CD8-positive, alpha-beta memory T cell (primary cell): ENCODE results near the gene PAIP2. TPM values are rescaled to one million over a fixed set of nuclear protein-coding genes. Genes with fewer than 3 reads are reported as not detected.

ENCODE experiments used
- CTCF ChIA-PET: fragments of 350-600 bp; sonication (Branson Sonifier 250); formaldehyde crosslinking; loops from one replicate; lab custom pipeline; 2021; ENCODE audit warnings: antibody characterized with exemption; lab: Charles Lee
- POLR2A ChIA-PET: fragments of 350-600 bp; sonication (Branson Sonifier 250); formaldehyde crosslinking; loops from one replicate; lab custom pipeline; 2021; ENCODE audit warnings: antibody characterized with exemption; lab: Charles Lee
- DNase-seq, 5 donors: peaks; one replicate each; pipeline versions ENCODE4 v3.0.0 to v3.0.0-alpha.2; 2020 to 2022; ENCODE audit warnings: mixed read lengths in 1 of 5
- H3K27ac ChIP-seq: one replicate; pipeline ENCODE4 v1.7.0; 2013; ENCODE audit warnings: low read depth, mild to moderate bottlenecking, low read length, moderate library complexity
- H3K27me3 ChIP-seq: 2 replicates; pipeline ENCODE4 v1.7.0; 2013; ENCODE audit warnings: low read length, mild to moderate bottlenecking; ENCODE audit not compliant: insufficient read depth, poor library complexity, severe bottlenecking
- H3K36me3 ChIP-seq: 2 replicates; pipeline ENCODE4 v1.7.0; 2013; ENCODE audit warnings: mild to moderate bottlenecking, low read length, moderate library complexity; ENCODE audit not compliant: insufficient read depth
- H3K4me1 ChIP-seq: 2 replicates; pipeline ENCODE4 v1.7.0; 2013; ENCODE audit warnings: mild to moderate bottlenecking, low read length, moderate library complexity; ENCODE audit not compliant: insufficient read depth
- H3K4me3 ChIP-seq: 2 replicates; pipeline ENCODE4 v1.7.0; 2013; ENCODE audit warnings: mild to moderate bottlenecking, low read length
- H3K9me3 ChIP-seq: 2 replicates; pipeline ENCODE4 v1.7.0; 2013; ENCODE audit warnings: mild to moderate bottlenecking, low read length
- H3K27ac Mint-ChIP-seq, 8 donors: one replicate each; pipeline ENCODE4 v1.8.0; 2020 to 2021; ENCODE audit warnings: mixed read lengths in 8 of 8, mild to moderate bottlenecking in 6 of 8, inconsistent platforms in 3 of 8, moderate library complexity in 3 of 8
- H3K27me3 Mint-ChIP-seq, 2 donors: one replicate each; pipeline ENCODE4 v1.8.0; 2020 to 2021; ENCODE audit warnings: mixed read lengths in 2 of 2, mild to moderate bottlenecking in 1 of 2, moderate library complexity in 1 of 2
- H3K36me3 Mint-ChIP-seq, 3 donors: one replicate each; pipeline ENCODE4 v1.8.0; 2020 to 2021; ENCODE audit warnings: mixed read lengths in 3 of 3, inconsistent platforms in 1 of 3, mild to moderate bottlenecking in 1 of 3
- H3K4me1 Mint-ChIP-seq, 3 donors: one replicate each; pipeline ENCODE4 v1.8.0; 2020 to 2021; ENCODE audit warnings: mixed read lengths in 3 of 3, inconsistent platforms in 1 of 3, mild to moderate bottlenecking in 1 of 3
- H3K4me3 Mint-ChIP-seq, 7 donors: one replicate each; pipeline ENCODE4 v1.8.0; 2020 to 2021; ENCODE audit warnings: mixed read lengths in 7 of 7, mild to moderate bottlenecking in 6 of 7, moderate library complexity in 4 of 7, inconsistent platforms in 2 of 7
- H3K9me3 Mint-ChIP-seq, 5 donors: one replicate each; pipeline ENCODE4 v1.8.0; 2020 to 2022; ENCODE audit warnings: mixed read lengths in 5 of 5, mild to moderate bottlenecking in 3 of 5, moderate library complexity in 2 of 5, inconsistent platforms in 1 of 5
- polyA plus RNA-seq: library from polyadenylated mRNA; unstranded; fragments of 300-500 nt; fragmentation: Illumina TruSeq; gene quantifications from one replicate; pipeline ENCODE4 v1.2.3, GENCODE V29; 2021
- total RNA-seq, 2 experiments: library from RNA; stranded (reverse); gene quantifications; one replicate each; pipeline ENCODE4 v1.2.3, GENCODE V29; 2021

Gene PAIP2
- total and polyA plus RNA-seq, 3 experiments from 2014 or later = 67.9 to 342 (median 77.0) TPM

- CTCF ChIA-PET = interaction anchor here (0.8 to 16.6 kb wide), 2 partner anchors 12 to 102 kb away, joined by 3 to 414 read pairs; no protein-coding TSS in a partner anchor
These were observed 73.0 kb downstream of the PAIP2 start for GRCh38 chr5:139414581-139415130.

GRCh38 chr5:139415221-139415861 lies 73.7 kb downstream of the PAIP2 start:
- peaks cover 0 to 2% of the 10 kb centered on the region in 2 donors for H3K27me3 Mint-ChIP-seq
- no peaks in the 10 kb centered on the region for H3K36me3 ChIP-seq
- no peak overlapping the region for H3K27ac Mint-ChIP-seq
- DNase-seq = no peak
- H3K4me1 ChIP-seq = peaks cover 11% of the 10 kb centered on the region
- H3K36me3 Mint-ChIP-seq = peaks cover 0 to 27% (median 19%) of the 10 kb centered on the region in 3 donors
- no peak overlapping the region for H3K27ac ChIP-seq
- no peaks in the 10 kb centered on the region for H3K4me1 Mint-ChIP-seq
- H3K9me3 Mint-ChIP-seq = no peaks in the 10 kb centered on the region
- CTCF ChIA-PET = interaction anchor here (16.6 kb wide), 1 partner anchor 102 kb away, joined by 414 read pairs; no protein-coding TSS in a partner anchor
- POLR2A ChIA-PET = no interaction called here
- no peaks in the 10 kb centered on the region for H3K27me3 ChIP-seq
- no peak overlapping the region for H3K4me3 ChIP-seq
- no peak overlapping the region for H3K4me3 Mint-ChIP-seq
- no peaks in the 10 kb centered on the region for H3K9me3 ChIP-seq

More at GRCh38 chr5:139414581-139415130, 73.0 kb downstream of the PAIP2 start:
- Mint-ChIP-seq H3K27me3 (peaks cover 0 to 2% of the 10 kb centered on the region in 2 donors), H3K27ac (no peak overlapping the region), H3K9me3 (no peaks in the 10 kb centered on the region), H3K4me3 (no peak overlapping the region), H3K4me1 (no peaks in the 10 kb centered on the region), H3K36me3 (peaks cover 0 to 20% (median 18%) of the 10 kb centered on the region in 3 donors)
- no peaks in the 10 kb centered on the region for H3K9me3 ChIP-seq
- no peaks in the 10 kb centered on the region for H3K27me3 ChIP-seq
- H3K36me3 ChIP-seq = no peaks in the 10 kb centered on the region
- no peak overlapping the region for H3K27ac ChIP-seq
- no peak overlapping the region for H3K4me3 ChIP-seq
- POLR2A ChIA-PET = no interaction called here
- DNase-seq = no peak
- peaks cover 11% of the 10 kb centered on the region for H3K4me1 ChIP-seq

DNA sequence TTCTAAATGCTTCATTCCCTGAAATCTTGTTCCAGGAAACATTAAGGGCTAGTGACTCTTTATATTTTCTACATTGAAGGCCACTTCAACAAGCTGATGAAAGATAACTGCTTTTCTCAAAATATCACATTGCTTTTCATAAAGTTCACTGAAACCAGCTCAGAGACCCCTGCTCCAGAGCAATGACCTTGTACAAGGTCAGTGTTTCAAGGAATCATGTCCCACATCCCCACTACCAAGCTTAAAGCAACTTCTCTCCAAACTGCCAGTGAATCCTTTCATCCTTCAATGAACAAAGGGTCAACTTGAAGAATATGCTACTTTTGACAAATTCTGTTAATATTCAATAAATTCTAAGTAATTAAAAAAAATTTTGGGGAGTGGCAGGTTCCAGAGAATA lies 74.2 kb downstream of the PAIP2 start:
- Mint-ChIP-seq H3K9me3 (no peaks in the 10 kb centered on the region), H3K27me3 (peaks cover 0 to 2% of the 10 kb centered on the region in 2 donors), H3K4me1 (no peaks in the 10 kb centered on the region), H3K4me3 (no peak overlapping the region), H3K27ac (no peak overlapping the region), H3K36me3 (peaks cover 3 to 30% (median 20%) of the 10 kb centered on the region in 3 donors)
- no peak for DNase-seq
- no peaks in the 10 kb centered on the region for H3K9me3 ChIP-seq
- no peaks in the 10 kb centered on the region for H3K36me3 ChIP-seq
- H3K27me3 ChIP-seq = no peaks in the 10 kb centered on the region
- peaks cover 11% of the 10 kb centered on the region for H3K4me1 ChIP-seq
- H3K27ac ChIP-seq = no peak overlapping the region
- H3K4me3 ChIP-seq = no peak overlapping the region
- ChIA-PET CTCF (interaction anchor here (16.6 kb wide), 1 partner anchor 101 kb away, joined by 414 read pairs; no protein-coding TSS in a partner anchor), POLR2A (no interaction called here)

- Histone ChIP-seq H3K4me3 (no peak overlapping the region), H3K4me1 (peaks cover 11% of the 10 kb centered on the region), H3K27ac (no peak overlapping the region), H3K36me3 (no peaks in the 10 kb centered on the region), H3K27me3 (no peaks in the 10 kb centered on the region), H3K9me3 (no peaks in the 10 kb centered on the region)
- ChIA-PET POLR2A (no interaction called here), CTCF (interaction anchor here (16.6 kb wide), 1 partner anchor 100 kb away, joined by 414 read pairs; no protein-coding TSS in a partner anchor)
- no peak overlapping the region for H3K4me3 Mint-ChIP-seq
- peaks cover 3 to 32% (median 18%) of the 10 kb centered on the region in 3 donors for H3K36me3 Mint-ChIP-seq
- peaks cover 0 to 2% of the 10 kb centered on the region in 2 donors for H3K27me3 Mint-ChIP-seq
- H3K9me3 Mint-ChIP-seq = no peaks in the 10 kb centered on the region
- H3K27ac Mint-ChIP-seq = no peak overlapping the region
- H3K4me1 Mint-ChIP-seq = no peaks in the 10 kb centered on the region
- no peak for DNase-seq
These were observed 75.0 kb downstream of the PAIP2 start for GRCh38 chr5:139416651-139417050.

DNA sequence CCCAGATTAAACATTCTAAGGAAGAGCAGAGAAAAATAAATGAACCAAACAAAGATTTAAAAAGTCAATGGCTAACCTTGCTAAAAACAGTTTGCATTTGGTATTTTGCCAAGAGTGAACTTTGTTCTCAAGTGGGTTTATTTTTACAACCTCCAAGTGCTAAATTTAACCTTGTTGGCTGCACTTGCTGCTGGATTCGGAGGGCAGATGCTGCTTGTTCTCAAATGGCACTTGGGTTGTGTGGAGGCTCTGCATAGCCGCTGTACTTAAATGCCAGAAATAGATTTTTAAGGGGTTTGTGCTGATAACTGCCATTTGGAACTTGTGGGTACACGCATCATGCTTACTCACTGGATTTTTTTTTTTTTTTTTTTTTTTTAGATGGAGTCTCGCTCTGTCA lies 75.6 kb downstream of the PAIP2 start:
- H3K36me3 Mint-ChIP-seq = peaks cover 5 to 32% (median 19%) of the 10 kb centered on the region in 3 donors
- ChIA-PET POLR2A (no interaction called here), CTCF (interaction anchor here (1.4 to 16.6 kb wide), 2 partner anchors 15 to 100 kb away, joined by 4 to 414 read pairs; no protein-coding TSS in a partner anchor)

DNA sequence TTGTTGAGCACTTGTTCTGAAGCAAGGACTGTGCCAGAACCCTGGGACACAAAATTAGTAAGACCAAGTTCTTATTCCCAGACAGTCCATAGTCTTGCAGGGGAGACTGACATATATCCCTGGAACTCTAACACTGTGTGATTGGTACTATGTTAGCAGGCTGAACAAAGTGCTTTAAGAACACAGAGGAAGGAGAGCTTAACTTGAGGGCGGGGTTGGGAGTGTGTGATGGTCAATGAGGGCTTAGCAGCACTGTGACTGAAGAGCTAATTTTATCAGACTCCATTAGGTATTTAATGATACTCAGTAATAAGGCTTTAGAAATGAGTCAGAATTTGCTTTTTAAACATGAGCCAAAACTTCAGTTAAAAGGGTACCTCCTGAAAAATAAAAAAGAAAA lies 77.1 kb downstream of the PAIP2 start:
- peaks cover 8 to 32% (median 17%) of the 10 kb centered on the region in 3 donors for H3K36me3 Mint-ChIP-seq
- CTCF ChIA-PET = interaction anchor here (1.1 to 16.6 kb wide), 6 partner anchors 9 to 149 kb away, joined by 3 to 414 read pairs (median 4); partner anchors contain the start of gene UBE2D2
- H3K27me3 ChIP-seq = no peaks in the 10 kb centered on the region

More for the DNA sequence above, 75.6 kb downstream of the PAIP2 start:
- no peak overlapping the region for H3K4me3 Mint-ChIP-seq
- H3K27ac ChIP-seq = no peak overlapping the region
- peaks cover 0 to 2% of the 10 kb centered on the region in 2 donors for H3K27me3 Mint-ChIP-seq
- H3K4me1 Mint-ChIP-seq = peaks cover 0 to 2% (median under 1%) of the 10 kb centered on the region in 3 donors
- no peaks in the 10 kb centered on the region for H3K36me3 ChIP-seq
- no peak overlapping the region for H3K27ac Mint-ChIP-seq
- H3K4me1 ChIP-seq = peaks cover 11% of the 10 kb centered on the region
- no peaks in the 10 kb centered on the region for H3K9me3 Mint-ChIP-seq
- H3K4me3 ChIP-seq = no peak overlapping the region
- DNase-seq = no peak
- H3K9me3 ChIP-seq = no peaks in the 10 kb centered on the region
- H3K27me3 ChIP-seq = no peaks in the 10 kb centered on the region

More for the DNA sequence above, 77.1 kb downstream of the PAIP2 start:
- H3K27ac ChIP-seq = no peak overlapping the region
- peaks cover 11% of the 10 kb centered on the region for H3K4me1 ChIP-seq
- no peak overlapping the region for H3K27ac Mint-ChIP-seq
- DNase-seq = no peak
- POLR2A ChIA-PET = no interaction called here
- H3K4me3 Mint-ChIP-seq = no peak overlapping the region
- peaks cover 3 to 6% (median 4%) of the 10 kb centered on the region in 3 donors for H3K4me1 Mint-ChIP-seq
- no peak overlapping the region for H3K4me3 ChIP-seq
- no peaks in the 10 kb centered on the region for H3K36me3 ChIP-seq
- H3K9me3 Mint-ChIP-seq = no peaks in the 10 kb centered on the region
- H3K9me3 ChIP-seq = no peaks in the 10 kb centered on the region
- H3K27me3 Mint-ChIP-seq = peaks cover 0 to 2% of the 10 kb centered on the region in 2 donors
